GM19463 (cell line): ENCODE measurements around the gene ERBB3.

Experiments used
- ATAC-seq: cut with Tn5 transposase; IDR thresholded peaks from one replicate; pipeline ENCODE4 v1.9.1; 2021; ENCODE audit warnings: mild to moderate bottlenecking, moderate library complexity; ENCODE audit not compliant: unreplicated experiment

Gene ERBB3

GRCh38 chr12:56129942-56130495, 50.1 kb downstream of the ERBB3 start:
- no peak for ATAC-seq

GRCh38 chr12:56130876-56131275, 50.9 kb downstream of the ERBB3 start:
- no peak for ATAC-seq

GRCh38 chr12:56134897-56135296, 54.9 kb downstream of the ERBB3 start:
- ATAC-seq, result no peak

- no peak for ATAC-seq
Observed at GRCh38 chr12:56137853-56138571, 58.0 kb downstream of the ERBB3 start.

DNA sequence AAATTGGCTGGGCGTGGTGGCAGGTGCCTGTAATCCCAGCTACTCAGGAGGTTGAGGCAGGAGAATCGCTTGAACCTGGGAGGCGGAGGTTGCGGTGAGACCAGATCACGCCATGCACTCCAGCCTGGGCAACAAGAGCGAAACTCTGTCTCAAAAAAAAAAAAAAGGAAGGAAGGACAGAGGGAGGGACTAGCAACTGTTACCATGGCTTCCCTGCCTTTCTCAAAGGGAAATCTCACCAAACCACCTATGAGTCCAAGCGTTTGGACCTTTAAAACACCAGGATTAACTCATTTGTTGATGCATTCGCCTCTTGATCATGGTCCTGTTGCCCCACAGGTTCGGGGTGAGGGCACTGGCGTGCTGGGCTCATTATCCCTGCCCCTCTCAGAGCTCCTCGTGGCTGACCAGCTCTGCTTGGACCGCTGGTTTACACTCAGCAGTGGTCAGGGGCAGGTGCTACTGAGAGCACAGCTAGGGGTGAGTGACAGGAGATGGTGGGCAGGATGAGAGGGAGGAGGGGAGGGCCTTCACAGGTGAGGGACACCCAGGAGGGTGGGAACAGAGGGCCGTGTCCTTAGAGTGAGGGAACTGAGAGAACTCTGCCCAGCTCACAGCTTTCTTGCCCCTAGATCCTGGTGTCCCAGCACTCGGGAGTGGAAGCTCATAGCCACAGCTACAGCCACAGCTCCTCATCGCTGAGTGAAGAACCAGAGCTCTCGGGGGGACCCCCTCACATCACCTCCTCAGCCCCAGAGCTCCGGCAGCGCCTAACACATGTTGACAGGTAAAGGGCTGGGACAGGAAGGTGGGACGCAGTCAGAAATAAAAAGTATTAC, 62.2 kb downstream of the ERBB3 start:
- no peak for ATAC-seq

GRCh38 chr12:56143217-56143616, 63.3 kb downstream of the ERBB3 start:
- ATAC-seq, result no peak

- no peak for ATAC-seq
Observed at GRCh38 chr12:56143870-56144269, 63.9 kb downstream of the ERBB3 start.

DNA sequence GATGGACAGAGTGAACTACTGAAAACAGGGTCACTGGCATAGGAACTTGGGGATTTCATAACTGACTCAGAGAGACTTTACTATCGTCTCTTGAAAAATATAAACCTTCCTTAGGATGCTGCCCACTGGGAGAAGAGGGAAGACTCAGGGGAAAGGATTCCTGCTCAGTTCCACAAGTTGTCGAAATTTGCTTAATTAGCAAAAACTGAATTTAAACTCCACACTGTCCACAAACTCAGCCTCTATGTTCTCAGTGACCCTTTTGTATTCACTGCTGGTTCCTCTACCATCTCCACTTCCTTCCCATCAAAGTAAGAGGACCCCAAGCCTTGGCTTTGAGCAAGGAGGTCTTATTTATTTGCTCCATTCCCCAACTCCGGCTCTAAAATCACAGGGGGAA, 65.3 kb downstream of the ERBB3 start:
- ATAC-seq, result no peak

DNA sequence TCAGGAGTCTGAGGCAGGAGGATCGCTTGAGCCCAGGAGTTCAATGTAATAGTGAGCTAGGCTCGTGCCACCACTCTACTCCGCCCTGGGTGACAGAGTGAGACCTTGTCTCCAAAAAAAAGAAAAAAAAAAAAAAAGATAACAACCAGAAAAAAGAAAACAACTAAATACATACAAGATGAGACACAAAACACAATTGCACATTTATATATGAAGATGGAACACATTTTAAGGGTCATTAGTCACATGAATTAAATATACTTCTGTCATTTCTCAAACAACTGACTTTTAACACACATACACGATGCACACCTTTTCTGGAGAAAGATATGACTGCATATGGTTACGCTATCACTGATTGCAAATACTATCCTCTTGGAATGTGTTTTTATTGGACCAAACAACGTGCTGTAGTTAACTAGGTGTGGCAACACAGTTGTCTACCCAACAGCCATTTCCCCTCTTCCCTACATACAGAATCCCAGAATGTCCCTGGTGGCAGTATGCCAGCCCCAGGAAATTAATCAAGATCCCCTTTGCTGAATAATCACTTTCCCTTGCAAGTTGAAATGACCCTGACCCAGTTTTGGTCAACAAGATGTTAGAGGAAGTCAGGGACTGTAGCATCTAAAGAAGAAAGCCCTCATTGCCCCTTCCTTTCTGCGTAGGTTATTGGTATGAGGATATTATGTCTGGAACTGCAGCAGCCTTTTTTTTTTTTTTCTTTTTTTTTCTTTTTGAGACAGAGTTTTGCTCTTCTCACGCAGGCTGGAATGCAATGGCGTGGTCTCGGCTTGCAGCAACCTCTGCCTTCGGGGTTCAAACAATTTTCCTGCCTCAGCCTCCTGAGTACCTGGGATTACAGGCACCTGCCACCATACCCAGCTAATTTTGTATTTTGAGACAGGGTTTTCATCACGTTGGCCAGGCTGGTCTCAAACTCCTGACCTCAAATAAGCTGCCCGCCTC, 66.8 kb downstream of the ERBB3 start:
- ATAC-seq, result no peak

- ATAC-seq, result no peak
Observed at GRCh38 chr12:56150563-56150962, 70.6 kb downstream of the ERBB3 start.

- peak; percentile 60 for ATAC-seq
Observed at GRCh38 chr12:56151672-56152131, 71.7 kb downstream of the ERBB3 start.

DNA sequence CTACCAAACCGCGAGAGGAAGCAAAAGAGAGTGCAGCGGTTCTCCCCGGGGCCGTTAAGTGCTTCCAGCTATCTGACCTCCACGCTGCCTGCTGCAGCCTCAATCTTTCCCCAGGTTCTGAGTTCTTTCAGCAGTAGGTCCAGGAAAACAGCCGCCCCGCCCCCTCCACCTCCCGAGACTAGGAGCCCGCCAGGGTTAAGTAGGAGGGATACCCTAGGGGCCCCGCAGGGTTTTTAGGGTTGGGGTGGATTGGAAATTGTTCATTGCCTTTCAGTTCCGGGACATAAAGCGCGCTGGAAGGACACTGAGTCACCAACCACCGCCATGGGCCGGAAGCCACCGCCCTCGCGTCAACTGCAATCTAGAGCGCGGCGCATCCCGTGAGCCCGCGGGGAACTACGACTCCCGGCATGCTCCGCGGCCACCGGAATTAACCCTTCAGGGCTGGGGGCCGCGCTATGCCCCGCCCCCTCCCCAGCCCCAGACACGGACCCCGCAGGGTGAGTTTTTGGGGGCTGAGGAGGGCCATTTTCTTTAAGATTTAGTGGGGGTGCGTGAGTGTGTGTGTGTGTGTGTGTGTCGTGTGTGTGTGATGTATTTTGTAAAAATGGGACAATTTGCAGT, 72.3 kb downstream of the ERBB3 start, which contains the start of gene MYL6B:
Gene MYL6B (plus strand): TSS at position 456 of the 624 bp plus-strand sequence. CDS start 1,332 bp downstream, outside the sequence.
- ATAC-seq, result peak; percentile 91
